RPMI8226 (cell line): ENCODE measurements around the gene TMEM127.
"Not testable (repeated sequence)": the region's sequence is repeated elsewhere in the genome, so short reads cannot be mapped to it uniquely, and the experiment has no call there.

Experiments used
- DNase-seq: peaks from one replicate; pipeline ENCODE4 v3.0.0-alpha.2; 2015

Gene TMEM127

DNA sequence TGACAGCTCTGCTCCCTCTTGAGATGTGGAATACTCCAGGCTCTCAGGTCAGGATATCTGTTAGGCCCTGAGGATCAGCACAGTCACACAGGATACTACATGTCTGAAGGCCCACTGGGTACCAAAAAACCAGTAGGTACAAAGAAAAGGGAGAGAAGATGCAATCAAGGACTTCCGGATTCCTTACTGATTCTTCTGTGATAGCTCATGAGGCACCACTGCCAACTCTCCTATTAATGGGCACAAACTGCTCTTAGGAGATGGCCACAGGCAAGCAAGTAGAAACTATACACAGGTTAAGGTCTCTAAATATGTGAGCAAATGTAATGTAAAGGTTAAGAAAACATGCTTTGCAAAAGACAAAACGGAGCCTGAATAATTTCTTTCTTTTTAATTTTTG lies 3.5 kb downstream of the TMEM127 start:
- DNase-seq: no peak

DNA sequence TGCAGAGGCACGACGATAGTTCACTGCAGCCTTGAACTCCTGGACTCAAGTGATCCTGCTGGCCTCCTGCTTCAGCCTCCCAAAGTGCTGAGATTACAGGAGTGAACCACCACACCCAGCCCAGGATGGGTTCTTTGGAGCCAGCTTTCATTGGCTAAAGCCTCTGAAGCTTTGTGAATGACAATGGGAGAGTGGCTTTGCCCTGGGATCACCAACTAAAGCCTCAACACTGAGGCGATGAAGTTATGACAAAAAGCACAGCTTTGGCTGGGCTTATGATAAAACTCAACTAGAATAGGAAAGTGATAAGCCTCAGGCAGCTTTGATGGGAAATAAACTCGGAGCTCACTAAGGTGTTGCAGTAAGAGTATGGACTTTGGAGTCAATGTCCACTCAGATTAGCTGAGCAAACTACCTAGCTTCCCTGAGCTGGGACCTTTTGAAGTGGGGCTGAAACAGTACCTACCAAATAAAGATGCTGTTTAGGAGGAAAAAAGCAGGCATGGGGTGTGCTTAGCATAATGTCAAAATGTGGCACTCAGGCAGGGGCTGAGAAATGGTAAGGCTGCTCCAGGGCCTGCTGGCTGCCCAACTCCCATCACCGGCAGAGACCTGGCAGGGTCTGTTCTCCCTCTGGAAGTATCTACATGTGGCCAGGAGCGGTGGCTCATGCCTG lies 4.3 kb downstream of the TMEM127 start:
- no peak for DNase-seq

DNA sequence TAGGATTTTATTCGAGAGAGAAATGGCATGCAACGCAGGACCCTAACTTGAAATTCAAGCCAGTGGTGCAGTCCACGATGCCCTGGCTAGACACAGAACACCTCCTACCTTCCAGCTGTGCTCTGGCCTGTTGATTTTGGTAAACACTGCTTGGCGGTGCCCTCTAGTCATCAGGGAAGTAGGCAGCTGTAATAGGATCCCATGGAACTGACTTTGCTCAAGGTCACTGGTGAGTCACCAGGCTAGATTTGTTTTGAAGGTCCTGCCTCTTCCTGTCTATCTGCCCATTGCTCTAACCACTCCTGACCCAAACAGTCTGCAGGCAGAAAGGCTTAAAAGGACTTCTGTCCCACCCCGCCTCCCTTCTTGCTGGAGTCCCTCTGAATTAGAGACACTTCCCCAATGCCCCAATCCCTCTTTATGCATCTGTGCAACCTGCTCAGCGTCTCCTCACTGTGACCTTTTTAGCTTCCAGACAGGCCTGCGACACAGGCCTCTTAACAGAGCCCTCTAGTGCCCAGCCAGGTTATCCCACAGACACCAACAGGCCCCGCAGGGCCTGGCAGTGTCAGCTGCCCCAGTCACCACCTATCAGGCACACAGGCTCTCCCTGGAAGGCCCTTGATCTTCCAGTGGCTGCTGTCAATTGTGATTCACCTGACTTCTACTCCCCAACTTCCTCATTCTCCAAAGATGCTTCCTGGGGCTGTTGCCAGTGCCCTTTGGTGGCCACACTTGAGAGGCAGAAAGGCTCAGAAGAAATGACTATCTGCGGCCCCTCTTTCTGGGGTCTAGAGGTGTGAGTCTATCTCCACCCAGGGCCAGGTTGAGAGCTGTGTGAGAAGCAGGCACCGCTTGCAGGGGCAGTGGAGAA lies 5.2 kb downstream of the TMEM127 start:
- DNase-seq: peak; percentile 85

DNA sequence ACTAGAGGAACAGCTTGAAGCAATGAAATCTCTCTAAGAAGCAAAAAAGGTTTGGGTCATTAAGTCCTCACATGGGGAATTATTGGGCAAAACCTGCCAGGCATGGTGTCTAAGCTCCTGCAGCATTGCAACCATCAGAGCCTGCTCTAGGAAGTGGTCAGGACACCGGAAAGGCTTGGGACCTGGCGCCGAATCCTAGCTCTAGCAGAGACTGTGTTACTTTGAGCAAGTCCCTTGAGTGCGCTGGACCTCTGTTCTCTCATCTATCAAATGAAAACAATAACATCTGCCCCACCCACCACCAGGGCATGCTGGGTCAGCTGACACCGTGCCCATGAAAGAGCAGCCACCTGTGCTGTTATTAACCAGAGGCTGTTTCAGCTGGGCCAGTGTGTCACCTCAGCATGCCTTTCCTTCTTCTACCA lies 6.3 kb downstream of the TMEM127 start:
- peak; percentile 76 for DNase-seq

DNA sequence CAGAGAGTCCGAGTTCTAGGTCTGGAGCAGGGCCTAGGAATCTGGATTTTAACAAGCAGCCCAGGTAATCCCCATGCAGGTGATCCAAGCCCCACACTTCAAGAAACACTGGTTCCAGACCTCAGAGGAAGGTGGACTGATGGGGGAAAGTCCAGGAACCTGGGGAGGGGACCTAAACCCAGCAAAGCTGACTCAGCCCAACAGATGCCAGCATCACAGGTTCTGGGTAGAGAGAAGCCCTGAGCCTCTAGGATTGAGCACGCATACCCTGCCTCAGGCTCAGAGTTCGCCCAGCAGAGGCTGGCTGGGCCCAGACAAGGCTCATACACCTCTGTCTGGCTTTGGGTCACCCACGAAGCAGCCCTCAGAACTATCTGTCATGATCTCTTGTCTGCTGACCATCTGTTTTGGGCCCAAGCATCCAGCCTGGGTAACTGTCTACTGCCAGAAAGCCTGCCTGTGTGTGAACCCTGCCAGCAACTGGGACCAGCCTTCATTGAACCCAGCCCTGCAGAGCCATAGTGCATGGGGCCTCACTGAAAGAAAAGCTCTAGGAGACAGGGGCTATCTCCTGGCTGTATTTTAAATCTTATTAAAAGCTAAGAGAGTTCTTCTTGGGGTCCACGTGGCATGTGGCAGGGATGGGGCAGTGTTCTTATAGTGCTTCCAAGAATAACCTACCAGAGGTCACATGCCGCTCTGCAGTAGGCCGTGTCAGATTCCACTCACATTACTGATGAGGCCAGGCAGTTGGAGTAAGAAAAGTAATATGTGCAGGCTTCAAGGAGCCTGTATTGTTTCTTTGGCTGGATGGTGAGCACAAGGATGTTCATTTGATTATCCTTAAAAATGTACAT lies 7.4 kb downstream of the TMEM127 start:
- no peak for DNase-seq

DNA sequence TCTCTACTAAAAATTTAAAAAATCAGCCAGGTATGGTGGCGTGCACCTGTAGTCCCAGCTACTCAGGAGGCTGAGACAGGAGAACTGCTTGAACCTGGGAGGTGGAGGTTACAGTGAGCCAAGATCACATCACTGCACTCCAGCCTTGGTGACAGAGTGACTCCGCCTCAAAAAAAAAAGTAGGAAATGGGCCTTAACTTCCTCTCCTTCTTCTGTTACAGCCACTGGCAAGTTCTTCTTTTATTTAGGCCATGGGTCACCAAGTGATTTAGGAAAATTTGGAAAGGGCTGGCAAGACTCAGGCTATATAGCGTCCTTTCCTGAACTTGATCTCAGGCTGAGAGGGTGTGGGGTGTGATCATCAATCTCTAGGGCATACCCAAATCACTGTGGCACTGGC lies 8.1 kb downstream of the TMEM127 start:
- DNase-seq: not testable (repeated sequence)

DNA sequence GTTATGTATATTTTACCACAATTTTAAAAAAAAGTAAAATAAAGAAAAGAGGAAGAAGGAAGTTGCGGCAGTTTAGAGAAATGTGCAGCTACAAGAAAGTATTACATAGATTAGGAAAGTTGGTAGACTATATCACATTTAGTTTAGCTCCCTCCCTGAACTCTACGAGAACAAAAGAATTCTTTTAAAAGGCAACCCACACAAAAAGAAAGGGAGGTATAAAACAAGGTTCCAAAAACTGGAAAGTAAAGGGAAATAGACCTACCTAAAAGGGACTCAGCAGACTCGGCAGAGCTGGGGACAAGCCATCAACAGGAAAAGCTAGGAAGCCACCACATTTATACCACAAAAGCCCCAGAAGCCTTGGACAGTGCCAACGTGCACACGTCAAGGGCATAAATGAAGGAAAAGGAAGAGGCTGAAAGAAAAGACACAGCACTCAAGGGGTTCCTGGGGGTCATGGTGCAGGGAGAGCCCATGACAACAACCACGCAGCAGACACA lies 9.1 kb downstream of the TMEM127 start:
- DNase-seq: no peak

DNA sequence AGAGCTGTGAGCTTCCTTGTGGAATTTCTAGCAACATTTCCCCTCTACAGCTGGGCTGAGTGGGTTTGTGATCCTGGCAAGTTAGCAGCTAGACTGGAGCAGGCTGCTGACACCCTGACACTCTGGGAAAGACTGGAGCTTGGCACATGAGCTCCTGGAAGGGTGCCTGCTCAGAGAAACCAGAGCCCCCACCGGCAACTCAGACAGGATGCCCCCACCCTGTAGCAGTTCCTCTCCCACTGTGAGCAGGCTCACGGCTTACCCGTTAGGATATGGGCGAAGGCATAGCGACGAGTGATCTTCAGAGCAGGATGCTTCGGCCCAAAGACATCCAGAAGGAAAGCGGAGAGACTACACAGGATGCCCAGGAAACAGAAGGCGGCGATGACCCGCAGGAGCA lies 11.2 kb downstream of the TMEM127 start:
- no peak for DNase-seq

DNA sequence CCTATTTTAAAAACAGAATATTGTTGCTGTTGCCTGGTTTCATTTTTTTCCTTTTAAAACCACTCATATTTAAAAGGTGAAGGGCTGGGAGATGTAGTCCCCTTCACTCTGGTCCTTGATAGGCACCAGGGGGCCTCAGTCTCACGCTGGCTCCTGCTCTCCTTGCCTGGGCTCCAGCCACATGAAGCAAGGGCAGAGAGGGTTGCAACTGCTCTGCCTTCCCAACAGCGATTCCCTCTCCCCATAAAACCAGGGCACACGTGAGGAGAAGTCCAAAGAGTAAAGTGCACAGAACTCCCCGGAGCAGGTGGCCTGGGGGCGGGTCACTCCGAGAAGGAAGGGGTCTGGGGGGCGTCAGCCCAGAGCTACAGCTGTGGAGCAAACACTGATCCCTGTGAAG lies 12.8 kb downstream of the TMEM127 start:
- DNase-seq: no peak

DNA sequence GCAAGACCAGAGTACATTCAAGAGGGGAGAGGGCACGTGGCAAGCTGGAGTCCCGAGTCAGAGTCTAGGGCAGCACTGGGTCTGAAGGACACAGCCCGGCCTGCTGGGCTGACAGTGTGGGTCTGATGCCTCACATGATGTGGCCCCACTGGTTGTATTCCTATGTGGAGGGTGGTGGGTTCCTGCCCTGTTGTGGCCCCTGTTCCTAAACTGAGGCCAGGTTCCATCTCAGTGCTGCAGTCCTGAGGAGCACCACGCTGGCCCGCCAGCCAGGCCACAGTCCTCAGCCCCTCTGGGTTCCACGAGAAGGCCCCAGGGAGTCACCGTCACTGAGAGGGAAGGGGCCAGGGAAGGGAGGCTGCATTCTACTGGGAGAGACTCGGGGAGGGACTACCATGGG lies 13.3 kb downstream of the TMEM127 start:
- DNase-seq: no peak

DNA sequence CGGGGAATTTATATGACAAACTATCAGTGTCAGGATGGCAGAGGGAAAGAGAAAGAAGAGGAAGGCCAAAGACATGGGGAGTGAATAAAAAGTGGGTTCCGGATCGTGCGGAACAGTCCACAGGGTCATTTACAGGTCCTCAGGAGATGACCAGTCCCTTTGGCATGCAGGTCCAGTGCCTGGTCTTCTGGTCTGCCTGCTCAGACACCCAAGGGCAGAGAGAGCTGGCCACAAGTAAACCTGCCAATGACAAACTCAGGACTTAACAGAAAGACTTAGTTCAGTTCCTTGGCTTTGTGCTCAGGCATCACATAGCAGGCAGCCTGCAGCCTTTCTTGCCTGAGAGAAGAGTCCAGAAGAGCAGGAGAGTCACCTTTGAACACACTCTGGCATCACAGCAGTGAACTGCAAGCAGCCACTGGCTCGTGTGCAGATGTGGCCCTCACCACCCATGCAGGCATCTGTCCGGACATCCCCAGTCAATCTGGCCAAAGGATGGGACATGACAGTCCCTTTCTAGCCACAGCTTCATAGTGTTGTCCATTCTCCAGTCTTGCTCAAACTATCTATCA lies 14.0 kb downstream of the TMEM127 start:
- no peak for DNase-seq

DNA sequence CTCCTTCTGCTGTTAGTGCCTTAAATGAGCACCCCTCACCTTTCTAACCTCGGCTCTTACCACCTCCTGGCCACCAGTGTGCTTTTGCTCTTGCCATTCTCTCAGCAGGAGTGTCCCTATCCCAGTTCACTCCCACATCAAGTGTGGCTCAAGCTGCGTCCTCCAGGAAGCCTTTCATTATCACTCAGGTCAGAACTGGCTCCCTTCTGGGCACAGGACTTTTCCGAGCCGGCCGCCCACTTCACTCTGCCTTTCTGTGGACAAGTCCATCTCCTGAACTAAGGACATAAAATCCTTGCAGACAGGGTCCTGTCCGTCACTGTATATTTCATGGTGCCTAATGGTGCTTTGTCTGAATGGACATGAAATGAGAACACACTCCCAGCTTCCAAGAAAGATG lies 15.6 kb downstream of the TMEM127 start:
- no peak for DNase-seq

DNA sequence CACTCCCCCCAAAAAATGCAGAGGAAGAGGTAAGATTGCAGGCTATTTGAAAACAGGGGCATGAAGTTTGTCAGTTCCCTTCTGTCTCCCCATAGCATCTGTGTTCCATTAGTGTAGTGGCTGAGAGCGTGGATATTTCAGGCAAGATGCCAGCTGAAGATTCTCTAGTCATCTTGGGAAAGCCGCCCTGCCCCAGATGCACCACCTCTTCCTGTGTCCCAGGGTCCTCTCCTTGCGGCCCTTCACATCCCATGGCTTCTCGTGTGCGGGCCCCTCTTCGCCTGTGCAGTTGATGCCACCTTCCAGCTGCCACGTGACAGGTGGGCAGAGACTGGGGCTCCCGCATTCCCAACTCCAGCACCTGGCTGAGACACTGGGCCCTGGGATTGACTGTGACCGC lies 16.1 kb downstream of the TMEM127 start:
- DNase-seq: no peak

DNA sequence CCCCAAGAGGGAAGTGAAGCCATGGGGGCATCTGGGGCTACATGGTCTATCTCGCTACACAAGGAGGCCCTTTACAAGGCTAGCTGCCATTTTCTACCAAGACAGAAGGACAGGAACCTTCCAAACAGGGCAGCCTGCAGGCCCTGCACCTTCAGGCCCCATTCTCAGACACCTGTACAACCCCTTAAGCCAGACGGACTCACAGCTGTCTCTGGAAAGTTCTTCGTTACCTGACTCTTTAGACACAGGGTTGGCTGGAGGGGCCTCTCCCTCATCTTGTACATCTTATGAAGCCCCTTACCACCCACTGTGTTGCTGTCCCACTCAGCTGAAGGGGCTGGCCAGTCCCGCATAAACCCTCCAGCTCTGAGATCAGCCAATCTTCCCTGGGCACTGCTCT lies 17.2 kb downstream of the TMEM127 start:
- DNase-seq: no peak

DNA sequence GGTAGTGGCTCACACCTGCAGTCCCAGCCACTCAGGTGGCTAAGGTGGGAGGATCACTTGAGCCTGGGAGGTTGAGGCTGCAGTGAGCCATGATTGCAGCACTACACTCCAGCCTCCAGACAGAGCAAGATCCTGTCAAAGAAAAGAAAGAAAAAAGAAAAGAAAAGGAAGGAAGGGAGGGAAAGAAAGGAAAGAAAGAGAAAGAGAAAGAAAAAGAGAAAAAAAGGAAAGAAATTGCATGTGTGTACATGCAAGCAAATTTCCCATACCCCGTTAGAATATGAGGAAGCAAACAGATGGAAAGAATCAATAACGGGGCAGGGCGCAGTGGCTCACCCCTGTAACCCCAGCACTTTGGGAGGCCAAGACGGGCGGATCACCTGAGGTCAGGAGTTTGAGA lies 17.9 kb downstream of the TMEM127 start:
- no peak for DNase-seq

DNA sequence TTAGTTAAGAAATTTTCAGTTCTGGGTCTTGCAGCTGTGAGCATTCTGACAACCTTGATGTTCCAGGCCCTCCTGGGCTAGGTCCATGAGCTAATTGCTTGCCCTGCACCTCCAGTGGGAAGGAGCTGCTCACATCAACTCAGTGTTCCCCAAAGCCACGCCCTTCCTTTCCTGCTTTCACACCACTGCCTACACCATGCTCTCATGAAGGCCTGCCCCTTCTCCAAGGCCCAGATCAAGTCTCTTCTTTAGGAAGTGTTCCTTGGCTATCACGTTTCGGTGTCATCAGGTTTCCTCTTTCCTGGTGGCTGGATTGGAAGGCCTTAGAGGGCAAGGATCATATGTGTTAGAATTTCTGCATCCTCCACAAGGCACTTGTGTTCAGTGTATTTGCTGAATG lies 18.8 kb downstream of the TMEM127 start:
- DNase-seq: no peak

DNA sequence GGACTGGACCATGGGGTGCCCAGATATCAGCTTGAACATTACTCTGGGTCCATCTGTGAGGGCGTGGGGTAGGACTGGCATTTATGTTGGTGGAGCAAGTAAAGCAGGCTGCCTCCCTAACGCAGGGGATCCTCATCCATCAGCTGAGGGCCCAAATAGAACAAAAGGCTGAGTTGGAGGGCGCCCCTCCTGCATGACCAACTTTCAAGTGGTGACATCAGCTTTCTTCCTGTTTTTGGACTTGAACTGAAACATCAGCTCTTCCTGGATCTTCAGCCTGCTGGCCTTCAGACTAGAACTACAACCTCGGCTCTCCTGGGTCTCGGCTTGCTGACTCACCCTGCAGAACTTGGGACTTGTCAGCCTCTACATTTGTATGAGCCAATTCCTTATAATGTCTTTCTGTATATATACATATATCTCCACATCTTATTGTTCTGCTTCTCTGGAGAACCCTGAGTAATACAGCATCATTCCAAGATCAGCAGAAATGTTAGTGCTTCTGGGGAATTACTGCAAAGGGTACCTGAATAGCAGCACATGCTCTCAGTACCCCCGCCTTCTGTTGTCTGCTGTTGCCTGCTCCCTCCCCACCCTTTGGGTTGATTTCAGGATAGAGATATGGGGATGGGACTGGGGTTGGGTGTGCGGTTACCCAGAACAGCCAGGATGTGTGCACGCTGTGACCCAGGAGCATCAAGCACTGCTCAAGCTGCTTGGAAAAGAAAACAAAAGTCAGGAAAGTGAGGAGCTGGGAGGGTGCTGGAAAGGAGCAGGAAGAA lies 20.0 kb downstream of the TMEM127 start:
- DNase-seq: peak; percentile 79

DNA sequence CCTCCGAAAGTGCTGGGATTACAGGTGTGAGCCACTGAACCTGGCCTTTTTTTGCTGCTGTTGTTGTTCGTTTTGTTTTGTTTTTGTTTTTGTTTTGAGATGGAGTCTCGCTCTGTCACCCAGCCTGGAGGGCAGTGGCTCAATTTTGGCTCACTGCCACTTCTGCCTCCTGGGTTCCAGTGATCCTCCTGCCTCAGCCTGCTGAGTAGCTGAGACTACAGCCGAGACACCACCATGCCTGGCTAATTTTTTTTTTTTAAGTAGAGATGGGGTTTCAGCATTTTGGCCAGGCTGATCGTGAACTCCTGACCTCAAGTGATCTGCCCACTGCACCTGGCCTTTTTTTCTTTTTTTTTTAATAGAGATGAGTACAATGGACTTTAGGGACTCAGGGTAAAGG lies 22.0 kb downstream of the TMEM127 start:
- peak; percentile 90 for DNase-seq

DNA sequence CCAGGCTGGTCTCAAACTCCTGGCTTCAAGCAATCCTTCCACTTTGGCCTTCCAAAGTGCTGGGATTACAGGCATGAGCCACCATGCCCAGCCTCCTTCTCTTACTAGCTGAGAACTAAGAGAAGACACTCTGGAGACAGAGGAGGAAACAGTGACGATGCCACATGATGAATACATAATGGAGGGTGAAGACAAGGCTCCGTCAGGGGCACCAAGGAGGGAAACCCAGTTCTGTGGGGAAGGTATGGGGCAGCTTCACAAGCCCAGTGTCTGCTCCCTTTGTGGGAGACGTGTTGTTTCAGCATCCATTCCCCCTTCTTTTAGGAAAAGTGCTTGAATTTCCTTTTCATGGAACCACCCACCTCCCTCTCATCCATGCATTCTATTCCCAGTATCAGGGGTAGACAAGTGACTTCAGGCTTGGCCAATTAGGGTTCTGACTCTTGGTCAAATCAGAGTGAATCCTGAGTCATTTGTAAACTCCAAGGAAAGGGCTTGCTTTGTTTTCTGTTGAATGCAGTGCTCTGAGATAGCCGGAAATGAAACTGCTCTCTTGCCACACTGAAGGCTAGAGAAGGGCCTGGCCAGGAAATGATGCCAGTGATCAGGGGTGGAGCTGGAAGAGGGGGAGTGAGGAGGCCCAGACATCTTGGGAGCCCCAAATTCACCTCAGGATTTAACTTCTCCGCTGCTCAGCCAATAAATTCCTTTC lies 23.7 kb downstream of the TMEM127 start:
- peak; percentile 88 for DNase-seq

DNA sequence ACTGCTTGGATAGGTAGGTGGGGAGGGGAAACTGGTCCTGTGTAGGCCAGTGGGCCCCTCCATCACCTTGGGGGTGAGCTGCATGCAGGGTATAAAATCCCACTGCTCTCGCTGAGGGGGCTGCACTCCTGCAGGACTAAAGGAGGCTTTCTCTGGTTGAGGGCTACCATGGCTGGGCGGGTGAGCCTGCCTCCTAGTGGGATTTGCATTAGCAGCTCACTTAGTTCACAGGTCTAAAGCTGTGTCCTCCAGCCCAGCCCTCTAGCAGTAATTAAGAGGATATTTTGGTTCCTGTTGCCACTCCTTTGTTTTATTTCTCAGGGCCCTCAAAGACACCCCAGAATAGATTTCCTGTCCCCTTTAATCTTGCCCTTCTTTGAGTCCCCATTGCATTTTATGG lies 24.6 kb downstream of the TMEM127 start:
- peak; percentile 50 for DNase-seq

DNA sequence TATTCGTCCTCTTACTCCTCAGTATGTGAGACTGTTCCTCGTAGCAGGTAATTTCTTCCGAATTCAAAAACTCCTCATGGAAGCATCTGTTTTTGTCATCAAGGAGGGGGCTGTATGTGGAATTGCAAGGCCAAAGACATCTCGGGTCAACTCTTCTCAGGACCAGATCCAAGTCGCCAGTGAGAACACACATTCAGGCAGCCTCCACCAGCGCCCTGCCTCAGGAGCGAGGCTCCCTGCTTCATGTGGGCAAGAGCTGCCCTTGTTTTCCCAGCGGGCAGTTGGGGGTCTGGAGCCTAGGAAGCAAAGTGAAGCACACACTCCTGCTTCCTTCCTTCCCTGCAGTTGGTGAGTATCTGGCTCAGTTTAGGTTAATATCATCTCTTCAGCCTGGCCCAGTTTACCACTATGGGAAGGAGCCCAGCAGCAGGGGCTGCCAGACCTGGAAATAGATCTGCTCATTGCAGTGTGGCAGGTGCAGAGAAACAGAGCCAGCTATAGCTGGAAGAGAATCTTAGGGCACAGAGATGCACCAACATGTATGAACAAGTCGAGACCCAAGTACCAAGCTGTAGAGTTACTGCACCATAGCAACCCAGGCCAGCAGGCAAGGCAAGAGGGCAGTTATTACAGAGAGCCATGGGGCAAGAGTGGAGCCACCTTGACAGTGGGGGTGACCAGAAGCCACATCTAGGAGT lies 25.3 kb downstream of the TMEM127 start:
- no peak for DNase-seq
